SU-DHL-6 (cell line): ENCODE data around the gene SYS1.

ENCODE experiments used
- H2AFZ ChIP-seq: fragments of 200-600 bp; sonication (generic); 2 replicates; pipeline ENCODE4 v1.6.1; 2014; ENCODE audit warnings: low read depth, mild to moderate bottlenecking, moderate library complexity, mixed read lengths, antibody characterized with exemption, low read length; ENCODE audit not compliant: severe bottlenecking
- H3F3A ChIP-seq: fragments of 200-600 bp; shearing (Covaris generic); 2 replicates; pipeline ENCODE4 v1.6.0; 2016; ENCODE audit warnings: antibody characterized with exemption, mild to moderate bottlenecking; ENCODE audit not compliant: insufficient read depth
- H3K27ac ChIP-seq: fragments of 200-600 bp; sonication (generic); 2 replicates; pipeline ENCODE4 v1.5.1; 2016; ENCODE audit warnings: low read depth, mild to moderate bottlenecking, low read length, moderate library complexity, mixed read lengths
- H3K27me3 ChIP-seq: fragments of 200-600 bp; sonication (generic), shearing (Covaris generic); 2 replicates; pipeline ENCODE4 v1.6.0; 2014; ENCODE audit warnings: mild to moderate bottlenecking, low read length
- H3K36me3 ChIP-seq: fragments of 200-600 bp; sonication (generic); 2 replicates; pipeline ENCODE4 v1.6.1; 2014; ENCODE audit warnings: mild to moderate bottlenecking, low read length, mixed read lengths
- H3K4me2 ChIP-seq: fragments of 300-600, 200-600 bp; shearing (Covaris generic), sonication (generic); 2 replicates; pipeline ENCODE4 v1.6.0; 2014; ENCODE audit warnings: low read length, low read depth, mild to moderate bottlenecking; ENCODE audit not compliant: poor library complexity, severe bottlenecking
- H3K4me3 ChIP-seq: fragments of 200-600 bp; sonication (generic); 2 replicates; pipeline ENCODE4 v1.5.1; 2014; ENCODE audit warnings: antibody characterized with exemption, low read length, mild to moderate bottlenecking, mixed read lengths; ENCODE audit not compliant: insufficient read depth, poor library complexity, severe bottlenecking
- H3K79me2 ChIP-seq: fragments of 200-600 bp; sonication (generic); 2 replicates; pipeline ENCODE4 v1.6.1; 2014; ENCODE audit warnings: mild to moderate bottlenecking, low read length, moderate library complexity; ENCODE audit not compliant: insufficient read depth
- H3K9ac ChIP-seq: fragments of 200-600 bp; sonication (generic); 2 replicates; pipeline ENCODE4 v1.7.0; 2014; ENCODE audit warnings: mild to moderate bottlenecking, low read length
- H3K9me2 ChIP-seq: fragments of 200-600 bp; sonication (generic); replicated peaks from 2 replicates; pipeline ENCODE4 v1.6.1; 2014; ENCODE audit warnings: low read length; ENCODE audit not compliant: insufficient read depth
- H3K9me3 ChIP-seq: fragments of 200-600 bp; sonication (generic); 2 replicates; pipeline ENCODE4 v1.6.1; 2014; ENCODE audit warnings: low read length, mixed read lengths; ENCODE audit not compliant: insufficient read depth
- H4K20me1 ChIP-seq: fragments of 200-600 bp; sonication (generic); 2 replicates; pipeline ENCODE4 v1.6.1; 2014; ENCODE audit warnings: low read depth, mild to moderate bottlenecking, antibody characterized with exemption, low read length, moderate library complexity, mixed read lengths
- EZH2phosphoT487 ChIP-seq: fragments of 200-600 bp; sonication (generic), shearing (Covaris generic); conservative IDR thresholded peaks from 2 replicates; pipeline ENCODE4 v1.6.1; 2018; ENCODE audit warnings: mild to moderate bottlenecking, antibody characterized with exemption, low read length, moderate library complexity, mixed read lengths
- TF ChIP-seq, protein P1 (sequence below): fragments of 200-600 bp; sonication (generic); IDR thresholded peaks from one replicate; pipeline ENCODE4 v1.5.1; 2017; ENCODE audit warnings: antibody characterized with exemption, mild to moderate bottlenecking, low read length, moderate library complexity; ENCODE audit not compliant: insufficient read depth, poor library complexity, severe bottlenecking

SYS1 gene

DNA sequence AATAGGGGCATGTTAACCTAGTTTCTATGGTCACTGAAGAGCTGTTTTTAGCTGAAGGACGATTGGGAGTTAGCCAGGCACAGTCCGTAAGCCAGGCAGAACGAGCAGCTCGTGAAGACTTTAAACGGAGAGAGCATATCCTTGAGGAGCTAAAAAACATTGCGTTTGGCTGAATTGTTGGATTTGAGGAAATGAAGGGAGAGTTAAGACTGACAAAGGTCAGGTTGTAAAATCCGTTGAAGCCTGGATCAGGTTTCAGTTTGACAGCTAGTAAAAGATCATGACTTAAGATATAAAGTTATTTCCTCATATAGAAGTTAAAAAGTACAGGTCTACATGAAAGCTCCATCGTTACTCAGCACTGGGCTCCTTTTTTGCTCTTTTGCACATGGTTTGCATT, 47.9 kb downstream of the SYS1 start:
- Histone ChIP-seq H4K20me1 (no peaks in the 10 kb centered on the region), H3K27ac (no peak overlapping the region), H3K4me3 (no peak overlapping the region), H3K4me2 (no peak overlapping the region), H2AFZ (no peak overlapping the region), H3K9me2 (no peaks in the 10 kb centered on the region), H3K79me2 (no peaks in the 10 kb centered on the region; the same call in 1 of the 2 replicates), H3K36me3 (no peaks in the 10 kb centered on the region), H3F3A (peaks cover 6% of the 10 kb centered on the region; the same call in 1 of the 2 replicates), H3K9me3 (no peaks in the 10 kb centered on the region), H3K27me3 (no peaks in the 10 kb centered on the region), H3K9ac (no peak overlapping the region)
- TF ChIP-seq, protein P1, sequence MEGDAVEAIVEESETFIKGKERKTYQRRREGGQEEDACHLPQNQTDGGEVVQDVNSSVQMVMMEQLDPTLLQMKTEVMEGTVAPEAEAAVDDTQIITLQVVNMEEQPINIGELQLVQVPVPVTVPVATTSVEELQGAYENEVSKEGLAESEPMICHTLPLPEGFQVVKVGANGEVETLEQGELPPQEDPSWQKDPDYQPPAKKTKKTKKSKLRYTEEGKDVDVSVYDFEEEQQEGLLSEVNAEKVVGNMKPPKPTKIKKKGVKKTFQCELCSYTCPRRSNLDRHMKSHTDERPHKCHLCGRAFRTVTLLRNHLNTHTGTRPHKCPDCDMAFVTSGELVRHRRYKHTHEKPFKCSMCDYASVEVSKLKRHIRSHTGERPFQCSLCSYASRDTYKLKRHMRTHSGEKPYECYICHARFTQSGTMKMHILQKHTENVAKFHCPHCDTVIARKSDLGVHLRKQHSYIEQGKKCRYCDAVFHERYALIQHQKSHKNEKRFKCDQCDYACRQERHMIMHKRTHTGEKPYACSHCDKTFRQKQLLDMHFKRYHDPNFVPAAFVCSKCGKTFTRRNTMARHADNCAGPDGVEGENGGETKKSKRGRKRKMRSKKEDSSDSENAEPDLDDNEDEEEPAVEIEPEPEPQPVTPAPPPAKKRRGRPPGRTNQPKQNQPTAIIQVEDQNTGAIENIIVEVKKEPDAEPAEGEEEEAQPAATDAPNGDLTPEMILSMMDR = no peak
- no peak for TF ChIP-seq EZH2phosphoT487

DNA sequence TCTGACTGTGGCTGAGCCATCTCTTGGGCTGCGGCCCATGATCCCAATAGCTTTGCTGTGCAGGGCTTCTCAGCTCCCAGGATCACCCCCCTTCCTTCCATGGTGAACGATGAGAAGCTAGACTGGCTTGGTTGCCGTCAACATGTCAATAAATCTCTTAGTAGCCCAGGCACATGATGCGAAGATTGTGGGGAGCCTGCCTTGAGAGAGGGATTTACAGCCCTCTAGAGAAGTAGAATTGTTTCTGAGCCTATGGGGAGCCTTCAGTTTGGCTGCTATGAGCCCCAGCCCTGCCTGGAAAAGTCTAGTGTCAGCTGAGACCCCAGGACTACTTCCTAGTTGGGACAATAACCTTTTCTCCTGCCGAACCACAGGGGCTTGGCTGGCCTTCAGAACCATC, 49.7 kb downstream of the SYS1 start:
- Histone ChIP-seq H3F3A (peaks cover 6% of the 10 kb centered on the region; the same call in 1 of the 2 replicates), H3K27ac (no peak overlapping the region), H4K20me1 (no peaks in the 10 kb centered on the region), H3K36me3 (no peaks in the 10 kb centered on the region), H3K9me3 (no peaks in the 10 kb centered on the region), H2AFZ (no peak overlapping the region), H3K4me2 (no peak overlapping the region), H3K9ac (no peak overlapping the region), H3K79me2 (peaks cover 17% of the 10 kb centered on the region), H3K9me2 (no peaks in the 10 kb centered on the region), H3K27me3 (no peaks in the 10 kb centered on the region), H3K4me3 (no peak overlapping the region)
- no peak for TF ChIP-seq EZH2phosphoT487
- TF ChIP-seq, protein P1 = no peak

DNA sequence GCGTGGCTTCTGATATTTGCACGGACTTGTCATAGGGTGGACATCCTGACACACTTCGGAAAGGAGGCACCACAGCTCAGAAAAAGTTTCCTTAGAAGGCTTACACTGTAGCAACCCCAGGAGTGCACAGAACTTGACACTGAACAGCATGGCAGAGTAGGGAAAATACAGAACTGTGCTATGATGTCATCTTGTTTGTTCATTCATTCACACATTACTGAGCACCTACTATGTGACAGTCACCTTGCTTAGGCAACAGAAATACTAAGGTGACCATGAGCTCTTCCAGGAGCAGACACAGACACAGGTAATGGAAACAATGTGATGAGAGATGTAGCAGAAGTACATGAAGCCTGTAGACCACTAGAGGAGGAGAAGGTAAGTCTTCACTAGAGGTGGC, 50.5 kb downstream of the SYS1 start:
- no peak overlapping the region for H2AFZ ChIP-seq
- peaks cover 6% of the 10 kb centered on the region; the same call in 1 of the 2 replicates for H3F3A ChIP-seq
- no peak overlapping the region for H3K4me3 ChIP-seq
- no peak overlapping the region for H3K4me2 ChIP-seq
- no peaks in the 10 kb centered on the region for H3K36me3 ChIP-seq
- peaks cover 25% of the 10 kb centered on the region for H3K79me2 ChIP-seq
- H3K27me3 ChIP-seq = no peaks in the 10 kb centered on the region
- no peaks in the 10 kb centered on the region for H3K9me2 ChIP-seq
- no peak overlapping the region for H3K27ac ChIP-seq
- no peaks in the 10 kb centered on the region for H3K9me3 ChIP-seq
- H3K9ac ChIP-seq = no peak overlapping the region
- no peak for TF ChIP-seq EZH2phosphoT487
- TF ChIP-seq, protein P1 = no peak
- no peaks in the 10 kb centered on the region; the same call in 1 of the 2 replicates for H4K20me1 ChIP-seq
